MG63 (cell line): Measurements from ENCODE around the gene POU6F1. TPM values are rescaled to one million over a fixed set of nuclear protein-coding genes. Genes with fewer than 3 reads are reported as not detected.

ENCODE experiments used
- DNase-seq: peaks from one replicate; pipeline ENCODE4 v3.0.0-alpha.2; 2020
- H3K27me3 ChIP-seq: fragments of 250-450 bp; sonication (Bioruptor Pico); 2 replicates; pipeline ENCODE4 v1.5.1; 2020; ENCODE audit warnings: mild to moderate bottlenecking, moderate library complexity
- H3K36me3 ChIP-seq: fragments of 250-450 bp; sonication (Bioruptor Pico); 2 replicates; pipeline ENCODE4 v1.5.1; 2020; ENCODE audit warnings: mild to moderate bottlenecking, moderate library complexity
- H3K4me3 ChIP-seq: fragments of 250-450 bp; sonication (Bioruptor Pico); 2 replicates; pipeline ENCODE4 v1.5.1; 2020; ENCODE audit warnings: mild to moderate bottlenecking, moderate library complexity
- H3K9me3 ChIP-seq: fragments of 250-450 bp; sonication (Bioruptor Pico); 2 replicates; pipeline ENCODE4 v1.5.1; 2020; ENCODE audit warnings: mild to moderate bottlenecking, moderate library complexity
- total RNA-seq: library from RNA; depleted of rRNA; stranded (reverse); fragments of >200 nt; shearing (Covaris generic); gene quantifications from 2 replicates; pipeline ENCODE4 v1.2.3, GENCODE V29; 2014; ENCODE audit warnings: low replicate concordance

Gene POU6F1
- total RNA-seq, 1 experiment from 2014 or later: 2.7 TPM

GRCh38 chr12:51187370-51187987 is 30.4 kb downstream of the POU6F1 start:
- no peaks in the 10 kb centered on the region for H3K27me3 ChIP-seq
- DNase-seq: no peak
- no peak overlapping the region for H3K4me3 ChIP-seq
- H3K36me3 ChIP-seq: no peaks in the 10 kb centered on the region
- H3K9me3 ChIP-seq: no peaks in the 10 kb centered on the region

DNA sequence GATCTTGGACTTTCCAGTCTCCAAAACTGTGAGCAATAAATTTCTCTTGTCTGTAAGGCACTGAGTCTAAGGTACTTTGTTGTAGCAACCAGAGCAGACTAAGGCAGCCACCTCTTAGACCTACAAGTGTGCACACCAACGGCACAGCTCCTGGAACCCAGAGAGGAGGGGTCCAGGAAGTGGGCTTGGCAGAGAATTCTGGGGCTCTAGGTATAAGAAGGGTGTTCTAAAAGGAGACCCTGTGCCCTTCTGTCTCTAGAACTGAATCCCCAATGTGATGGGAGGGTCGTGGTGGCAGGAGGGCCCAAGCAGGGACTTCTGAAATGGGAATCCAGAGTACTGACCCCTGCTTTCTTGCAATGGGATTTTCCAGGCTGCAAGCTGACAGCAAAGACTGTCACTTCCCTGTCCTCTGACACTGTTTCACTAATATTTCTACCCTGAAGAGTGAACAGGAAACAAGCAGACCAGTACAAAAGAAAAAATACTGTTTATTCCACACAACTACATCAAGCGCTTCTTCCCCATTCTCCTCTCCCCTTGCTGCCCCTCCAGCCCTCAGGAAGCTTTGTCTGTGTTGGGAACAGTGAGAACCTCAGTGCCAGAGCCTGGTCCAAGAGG is 31.3 kb downstream of the POU6F1 start:
- no peaks in the 10 kb centered on the region for H3K36me3 ChIP-seq
- DNase-seq: no peak
- H3K27me3 ChIP-seq: no peaks in the 10 kb centered on the region
- no peaks in the 10 kb centered on the region for H3K9me3 ChIP-seq
- H3K4me3 ChIP-seq: no peak overlapping the region

DNA sequence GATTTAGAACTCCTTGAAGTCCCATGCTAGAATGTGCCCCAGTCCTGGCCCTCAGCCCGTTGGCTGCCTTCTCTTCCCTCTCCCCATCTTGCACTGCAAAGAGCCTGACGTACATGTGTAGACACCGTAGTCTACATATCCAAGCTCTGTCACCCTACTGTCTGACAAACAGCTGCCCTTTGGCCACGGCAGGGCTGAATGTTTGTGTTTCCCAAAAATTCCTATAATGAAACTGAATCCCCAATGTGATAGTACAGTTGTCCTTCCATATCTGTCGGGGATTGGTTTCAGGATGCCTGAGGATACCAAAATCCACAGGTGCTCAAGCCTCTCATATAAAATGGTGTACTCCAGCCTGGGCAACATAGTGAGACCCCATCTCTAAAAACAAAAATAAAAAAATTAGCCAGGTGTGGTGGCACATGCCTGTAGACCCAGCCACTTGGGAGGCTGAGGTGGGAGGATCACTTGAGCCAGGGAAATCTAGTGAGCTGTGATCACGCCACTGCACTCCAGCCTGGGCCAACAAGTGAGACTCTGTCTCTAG is 32.6 kb downstream of the POU6F1 start:
- Histone ChIP-seq H3K27me3 (no peaks in the 10 kb centered on the region), H3K9me3 (no peaks in the 10 kb centered on the region), H3K4me3 (no peak overlapping the region), H3K36me3 (no peaks in the 10 kb centered on the region)
- DNase-seq: no peak

DNA sequence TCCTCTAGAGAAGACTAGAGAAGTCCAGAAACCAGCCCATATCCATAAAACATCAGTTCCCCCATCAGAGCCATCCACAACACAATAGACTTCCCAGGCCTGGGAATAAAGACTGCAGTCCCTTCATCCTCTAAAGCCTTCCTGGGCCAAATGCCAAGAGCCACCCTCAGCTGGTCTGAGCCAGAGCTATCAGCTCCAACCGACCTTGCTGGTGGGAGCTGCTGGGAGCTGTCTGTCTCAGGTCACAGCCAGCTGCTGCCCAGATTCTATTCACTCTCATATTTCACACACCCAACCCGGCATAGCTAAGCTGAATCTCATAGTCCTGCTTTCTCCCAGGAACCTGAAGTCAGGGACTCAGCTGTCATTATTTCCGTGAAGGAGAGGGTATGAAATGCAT is 34.0 kb downstream of the POU6F1 start:
- Histone ChIP-seq H3K4me3 (no peak overlapping the region), H3K27me3 (no peaks in the 10 kb centered on the region), H3K36me3 (no peaks in the 10 kb centered on the region), H3K9me3 (no peaks in the 10 kb centered on the region)
- DNase-seq: peak; percentile 31

DNA sequence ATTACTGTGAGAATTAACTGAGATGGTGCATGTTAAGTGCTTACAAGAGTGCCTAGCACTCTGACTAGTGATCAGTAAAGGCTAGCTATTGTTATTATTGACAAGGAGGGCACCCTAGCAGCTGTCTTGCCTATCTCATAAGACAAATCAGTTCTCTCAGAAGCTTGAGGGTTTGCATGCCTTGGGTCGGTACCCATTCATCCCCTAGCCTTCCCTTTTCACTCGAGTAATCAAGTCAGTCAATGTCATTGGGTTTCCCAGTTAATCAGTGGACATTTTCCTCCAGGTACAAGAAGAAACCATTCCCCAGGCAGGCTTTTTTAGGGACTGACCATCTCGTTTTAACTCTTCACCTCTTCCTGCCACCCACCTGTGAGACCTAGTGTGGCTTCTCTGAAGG is 34.5 kb downstream of the POU6F1 start:
- Histone ChIP-seq H3K4me3 (no peak overlapping the region), H3K27me3 (no peaks in the 10 kb centered on the region), H3K9me3 (no peaks in the 10 kb centered on the region), H3K36me3 (no peaks in the 10 kb centered on the region)
- no peak for DNase-seq

DNA sequence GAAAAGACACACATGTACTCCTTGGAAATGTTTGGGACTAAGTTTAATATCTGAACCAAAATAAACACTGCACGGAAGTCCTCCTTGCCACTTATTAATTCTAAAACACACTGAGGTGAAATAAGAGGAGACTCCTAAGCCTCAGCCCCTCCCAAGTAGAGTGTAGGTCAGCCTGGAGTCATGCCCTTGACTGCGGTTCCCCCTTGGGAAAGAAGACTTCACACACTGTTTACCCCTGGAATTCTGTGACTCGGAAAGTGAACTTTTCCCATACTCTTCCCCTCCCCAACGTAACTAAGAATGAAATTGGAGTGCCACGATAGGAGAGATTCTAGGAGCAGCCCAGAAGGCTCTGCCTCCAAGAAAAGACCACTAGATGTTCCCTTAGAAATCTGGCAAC is 36.3 kb downstream of the POU6F1 start:
- H3K27me3 ChIP-seq: no peaks in the 10 kb centered on the region
- no peak overlapping the region for H3K4me3 ChIP-seq
- no peaks in the 10 kb centered on the region for H3K36me3 ChIP-seq
- DNase-seq: no peak
- no peaks in the 10 kb centered on the region for H3K9me3 ChIP-seq

- H3K9me3 ChIP-seq: no peaks in the 10 kb centered on the region
- no peak for DNase-seq
- H3K27me3 ChIP-seq: no peaks in the 10 kb centered on the region
- H3K36me3 ChIP-seq: no peaks in the 10 kb centered on the region
- no peak overlapping the region for H3K4me3 ChIP-seq
Measured at GRCh38 chr12:51177897-51178296, 40.0 kb downstream of the POU6F1 start.

- Histone ChIP-seq H3K4me3 (no peak overlapping the region), H3K27me3 (no peaks in the 10 kb centered on the region), H3K9me3 (no peaks in the 10 kb centered on the region), H3K36me3 (no peaks in the 10 kb centered on the region)
- no peak for DNase-seq
Measured at GRCh38 chr12:51174501-51174900, 43.4 kb downstream of the POU6F1 start.

DNA sequence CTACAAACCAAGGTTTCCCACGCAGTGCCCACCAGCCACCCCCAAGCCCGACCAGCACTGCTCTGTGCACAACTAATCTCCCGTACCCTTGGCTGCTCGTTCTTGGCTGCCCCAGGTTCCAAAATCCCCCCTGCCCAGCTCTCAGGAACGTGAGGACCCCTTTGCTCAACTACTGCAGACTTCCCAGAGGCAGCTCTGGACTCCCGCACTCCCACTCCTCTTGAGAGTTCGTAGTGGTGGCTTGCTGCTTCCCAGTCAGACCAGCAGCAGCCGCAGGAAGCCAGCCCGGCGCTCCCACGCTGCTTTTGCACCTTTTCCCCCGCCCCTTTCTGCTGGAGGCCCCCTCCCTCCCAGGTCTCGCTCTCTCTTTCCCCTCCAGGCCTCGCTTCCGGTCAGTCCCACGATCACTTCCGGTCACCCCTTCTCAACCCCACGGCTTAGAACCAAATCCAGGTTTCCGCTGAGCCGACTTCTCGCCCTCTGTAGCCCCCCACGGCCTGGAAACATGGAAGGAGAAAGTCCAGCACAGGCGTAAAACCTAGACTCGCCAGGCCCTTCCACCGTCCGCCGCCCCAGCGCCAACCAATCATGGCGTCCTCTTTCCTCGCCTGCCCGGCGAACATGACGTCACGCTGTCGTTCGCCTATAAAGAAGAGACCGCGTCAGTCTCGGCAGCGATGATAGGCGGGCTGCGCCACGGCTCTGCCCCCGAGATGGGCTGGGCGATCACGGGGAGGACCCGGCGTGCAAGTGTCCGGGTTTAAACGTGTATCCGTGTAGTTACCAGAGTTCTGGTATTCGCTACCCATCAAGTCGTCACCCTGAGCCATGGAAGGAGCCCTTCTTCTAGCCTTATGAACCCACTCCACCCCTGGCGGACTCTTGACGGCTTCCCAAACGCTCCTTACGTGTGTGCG is 45.1 kb downstream of the POU6F1 start, which contains the start of gene TFCP2:
TSS of gene TFCP2 (minus strand) at position 621 of the 917 bp plus-strand sequence. CDS start 713 bp downstream, outside the sequence.
- Histone ChIP-seq H3K4me3 (peak within 1 kb of the TSS; percentile 91), H3K9me3 (no peaks in the 10 kb centered on the region), H3K36me3 (no peaks in the 10 kb centered on the region), H3K27me3 (no peaks in the 10 kb centered on the region)
- DNase-seq: peak; percentile 95

DNA sequence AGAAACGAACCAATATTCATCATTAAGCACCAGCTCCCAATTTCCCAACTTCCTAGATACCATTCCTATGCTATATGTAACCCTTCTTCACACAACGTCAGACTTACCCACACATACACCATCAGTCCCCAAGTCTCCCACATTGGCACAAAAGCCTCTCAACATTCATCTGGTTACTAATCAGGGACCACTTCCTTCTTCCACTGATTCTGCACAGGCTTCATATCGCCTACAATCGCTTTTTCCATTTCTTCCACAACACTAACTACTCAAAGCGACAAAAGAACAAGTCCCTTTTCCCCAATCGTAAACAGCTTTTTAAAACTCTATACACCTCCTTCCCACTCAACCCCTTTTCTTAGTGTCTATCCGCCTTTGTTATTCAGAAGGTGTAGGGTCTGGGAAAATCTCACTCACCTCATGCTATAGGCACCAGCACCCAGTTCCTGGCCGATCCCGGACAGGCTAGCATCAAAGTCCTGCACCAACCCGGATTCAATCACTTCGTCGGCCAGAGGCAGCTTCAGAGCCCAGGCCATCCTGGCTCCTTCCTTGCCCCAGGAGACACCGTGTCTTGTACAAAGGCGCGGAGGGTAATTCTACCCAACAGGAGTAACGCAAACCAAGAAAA is 45.9 kb downstream of the POU6F1 start:
- Histone ChIP-seq H3K27me3 (no peaks in the 10 kb centered on the region), H3K9me3 (no peaks in the 10 kb centered on the region), H3K36me3 (no peaks in the 10 kb centered on the region), H3K4me3 (peak overlapping the region; percentile 91)
- peak; percentile 11 for DNase-seq

GRCh38 chr12:51163795-51164194 is 54.1 kb downstream of the POU6F1 start:
- Histone ChIP-seq H3K9me3 (no peaks in the 10 kb centered on the region), H3K27me3 (no peaks in the 10 kb centered on the region), H3K36me3 (no peaks in the 10 kb centered on the region), H3K4me3 (no peak overlapping the region)
- DNase-seq: no peak

GRCh38 chr12:51162217-51162616 is 55.6 kb downstream of the POU6F1 start:
- Histone ChIP-seq H3K27me3 (no peaks in the 10 kb centered on the region), H3K4me3 (no peak overlapping the region), H3K36me3 (no peaks in the 10 kb centered on the region), H3K9me3 (no peaks in the 10 kb centered on the region)
- no peak for DNase-seq

DNA sequence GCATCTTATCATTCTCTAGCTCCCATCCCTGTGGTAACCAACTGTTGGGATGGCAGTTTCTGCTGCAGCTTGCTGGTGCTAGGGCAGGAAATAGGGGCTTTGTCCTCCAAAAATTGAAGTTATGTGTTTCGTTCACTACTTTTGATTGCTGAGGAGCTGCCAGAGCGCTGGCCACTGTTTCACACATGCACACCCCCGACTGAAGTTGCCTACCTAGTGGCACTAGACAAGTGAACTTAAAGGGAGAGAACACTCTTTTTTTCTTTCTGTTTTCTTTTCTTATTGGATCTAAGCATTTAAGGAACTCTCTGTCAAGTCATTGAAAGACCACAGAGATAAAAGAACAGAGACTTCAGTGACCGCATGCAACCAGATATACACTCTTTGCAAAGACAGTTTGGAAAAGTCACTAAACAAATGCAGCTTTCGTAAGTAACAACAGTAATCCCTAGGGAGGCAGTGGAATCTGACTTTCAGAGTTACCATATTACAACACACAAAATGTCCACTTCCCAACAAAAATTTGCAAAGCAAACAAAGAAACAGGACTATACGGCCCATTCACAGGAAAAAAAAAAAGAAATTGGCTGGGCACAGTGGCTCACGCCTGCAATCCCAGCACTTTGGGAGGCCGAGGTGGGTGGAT is 56.9 kb downstream of the POU6F1 start:
- Histone ChIP-seq H3K4me3 (no peak overlapping the region), H3K36me3 (no peaks in the 10 kb centered on the region), H3K27me3 (no peaks in the 10 kb centered on the region), H3K9me3 (no peaks in the 10 kb centered on the region)
- no peak for DNase-seq

DNA sequence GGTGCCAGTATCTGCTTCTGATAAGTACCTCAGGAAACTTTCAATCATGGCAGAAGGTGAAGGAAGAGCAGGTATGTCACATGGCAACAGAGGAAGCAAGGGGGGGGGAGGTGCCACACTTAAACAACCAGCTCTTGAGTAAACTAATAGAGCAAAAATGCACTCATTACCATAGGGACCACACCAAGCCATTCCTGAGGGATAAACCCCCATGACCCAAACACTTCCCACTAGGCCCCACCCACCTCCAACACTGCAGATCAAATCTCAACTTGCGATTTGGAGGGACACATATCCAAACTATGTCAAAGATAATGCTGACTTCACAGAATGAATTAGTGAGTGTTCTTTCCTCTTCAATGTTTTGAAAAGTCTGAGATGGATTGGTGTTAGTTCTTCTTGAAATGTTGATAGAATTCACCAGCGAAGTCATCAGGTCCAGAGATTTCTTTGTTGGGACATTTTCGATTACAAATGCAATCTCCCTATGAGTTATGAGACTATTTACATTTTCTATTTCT is 61.6 kb downstream of the POU6F1 start:
- H3K4me3 ChIP-seq: no peak overlapping the region
- H3K27me3 ChIP-seq: no peaks in the 10 kb centered on the region
- H3K36me3 ChIP-seq: no peaks in the 10 kb centered on the region
- no peak for DNase-seq
- H3K9me3 ChIP-seq: no peaks in the 10 kb centered on the region

DNA sequence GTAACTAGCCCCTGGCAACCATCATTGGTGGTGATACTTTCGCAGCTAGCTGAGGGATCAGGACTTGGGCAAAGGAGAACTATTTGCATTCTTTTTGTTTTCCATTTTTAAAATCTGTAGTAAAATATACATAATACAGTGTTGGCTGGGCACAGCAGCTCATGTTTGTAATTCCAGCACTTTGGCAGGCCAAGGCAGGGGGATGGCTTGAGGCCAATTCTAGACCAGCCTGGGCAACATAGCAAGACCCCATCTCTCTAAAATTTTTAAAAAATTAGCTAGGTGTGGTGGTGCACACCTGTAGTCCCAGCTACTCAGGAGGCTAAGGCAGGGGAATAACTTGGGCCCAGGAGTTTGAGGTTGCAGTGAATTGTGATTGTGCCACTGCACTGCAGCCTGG is 64.9 kb downstream of the POU6F1 start:
- no peak for DNase-seq
- Histone ChIP-seq H3K27me3 (no peaks in the 10 kb centered on the region), H3K9me3 (no peaks in the 10 kb centered on the region), H3K36me3 (no peaks in the 10 kb centered on the region), H3K4me3 (no peak overlapping the region)

DNA sequence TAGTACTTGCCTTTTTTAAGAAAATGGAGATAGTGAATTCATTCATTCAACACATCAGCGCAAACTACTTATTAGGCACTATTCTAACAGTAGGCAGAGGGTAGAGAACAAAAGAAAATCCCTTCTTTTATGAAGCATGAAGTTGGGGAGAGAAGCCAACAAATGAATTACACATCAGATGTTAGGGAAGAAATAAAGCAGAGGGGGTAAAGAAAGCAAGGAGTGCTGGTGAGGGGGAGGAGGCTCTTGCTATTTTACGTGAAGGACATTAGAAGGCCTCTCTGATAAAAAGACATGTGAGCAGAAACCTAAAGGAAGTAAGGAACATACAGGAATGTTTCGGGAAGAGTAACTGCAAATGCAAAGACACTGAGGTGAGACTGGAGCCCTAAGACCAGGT is 67.1 kb downstream of the POU6F1 start:
- H3K27me3 ChIP-seq: no peaks in the 10 kb centered on the region
- no peaks in the 10 kb centered on the region for H3K9me3 ChIP-seq
- no peak for DNase-seq
- H3K36me3 ChIP-seq: no peaks in the 10 kb centered on the region
- H3K4me3 ChIP-seq: no peak overlapping the region
